Cardiac fibroblast (primary cell): ENCODE results near the gene ADAMTS17.

Source experiments
- DNase-seq, 2 donors: peaks; one replicate each; pipeline versions ENCODE4 v3.0.0 to v3.0.0-alpha.2; 2010; ENCODE audit warnings: low read depth in 2 of 2
- H3K4me3 ChIP-seq, 2 donors: replicated peaks in 1 of 2; 1 replicate in 1 of 2; 2 replicates in 1 of 2; pipeline ENCODE4 v1.5.1; 2011; ENCODE audit warnings: low read depth in 2 of 2, low read length in 2 of 2, mild to moderate bottlenecking in 2 of 2, moderate library complexity in 1 of 2
- CTCF ChIP-seq: IDR thresholded peaks from one replicate; pipeline ENCODE4 v1.5.1; 2011; ENCODE audit warnings: low read depth, mild to moderate bottlenecking, low read length, inconsistent platforms

The ADAMTS17 gene

GRCh38 chr15:100206643-100207042 is 135.1 kb downstream of the ADAMTS17 start:
- no peak for DNase-seq
- TF ChIP-seq CTCF: no peak
- H3K4me3 ChIP-seq: no peak overlapping the region

- no peak for DNase-seq
- TF ChIP-seq CTCF: no peak
These were observed 136.1 kb downstream of the ADAMTS17 start for GRCh38 chr15:100205549-100206295.

GRCh38 chr15:100204771-100205170 is 137.0 kb downstream of the ADAMTS17 start:
- DNase-seq: no peak
- no peak overlapping the region for H3K4me3 ChIP-seq
- TF ChIP-seq CTCF: no peak

More at GRCh38 chr15:100205549-100206295, 136.1 kb downstream of the ADAMTS17 start:
- H3K4me3 ChIP-seq: no peak overlapping the region

GRCh38 chr15:100204211-100204610 is 137.6 kb downstream of the ADAMTS17 start:
- no peak for TF ChIP-seq CTCF
- H3K4me3 ChIP-seq: no peak overlapping the region

GRCh38 chr15:100202309-100202960 is 139.3 kb downstream of the ADAMTS17 start:
- no peak overlapping the region for H3K4me3 ChIP-seq
- DNase-seq: no peak
- no peak for TF ChIP-seq CTCF

More at GRCh38 chr15:100204211-100204610, 137.6 kb downstream of the ADAMTS17 start:
- DNase-seq: no peak

GRCh38 chr15:100201376-100202280 is 140.1 kb downstream of the ADAMTS17 start:
- no peak overlapping the region for H3K4me3 ChIP-seq
- no peak for TF ChIP-seq CTCF
- DNase-seq: no peak
